OCI-LY7 (cell line): ENCODE measurements around the gene SH3TC2. TPM values are rescaled to one million over a fixed set of nuclear protein-coding genes. Genes with fewer than 3 reads are reported as not detected.

ENCODE experiments used
- BruUV-seq: library from RNA; stranded (reverse); fragments of 400-500 nt; replicated peaks from 2 replicates; lab custom pipeline; 2021; lab: Mats Ljungman, UMichigan
- CTCF ChIA-PET: fragments of 300-600 bp; sonication (Branson Sonifier 250); formaldehyde crosslinking; loops from one replicate; lab custom pipeline; 2022; ENCODE audit warnings: antibody characterized with exemption; ENCODE audit not compliant: unreplicated experiment; lab: Charles Lee
- POLR2A ChIA-PET: fragments of 300-600 bp; sonication (Branson Sonifier 250); formaldehyde crosslinking; loops from one replicate; lab custom pipeline; 2022; ENCODE audit warnings: antibody characterized with exemption; lab: Charles Lee
- DNase-seq: peaks from one replicate; pipeline ENCODE4 v3.0.0-alpha.2; 2015; ENCODE audit warnings: low spot score
- H2AFZ ChIP-seq: fragments of 200-600 bp; sonication (generic), shearing (Covaris generic); 2 replicates; pipeline ENCODE4 v1.6.1; 2014; ENCODE audit warnings: mild to moderate bottlenecking, antibody characterized with exemption, low read length, moderate library complexity
- H3K27ac ChIP-seq: fragments of 200-600 bp; sonication (generic); 2 replicates; pipeline ENCODE4 v1.5.1; 2014; ENCODE audit warnings: mixed run types, low read depth, mild to moderate bottlenecking, moderate library complexity, low read length, inconsistent platforms; ENCODE audit not compliant: poor library complexity, severe bottlenecking
- H3K36me3 ChIP-seq: fragments of 200-600 bp; sonication (generic); 2 replicates; pipeline ENCODE4 v1.6.1; 2014; ENCODE audit warnings: mild to moderate bottlenecking, antibody characterized with exemption, low read length, moderate library complexity, mixed read lengths; ENCODE audit not compliant: insufficient read depth
- H3K4me1 ChIP-seq: fragments of 200-600 bp; sonication (generic); 2 replicates; pipeline ENCODE4 v1.5.1; 2014; ENCODE audit warnings: mild to moderate bottlenecking, low read length; ENCODE audit not compliant: insufficient read depth, poor library complexity, severe bottlenecking
- H3K4me2 ChIP-seq: fragments of 200-600 bp; sonication (generic); 2 replicates; pipeline ENCODE4 v1.6.1; 2014; ENCODE audit warnings: mild to moderate bottlenecking, low read length
- H3K4me3 ChIP-seq: fragments of 200-600 bp; sonication (generic); 2 replicates; pipeline ENCODE4 v1.5.1; 2014; ENCODE audit warnings: mild to moderate bottlenecking, low read depth, low read length; ENCODE audit not compliant: poor library complexity, severe bottlenecking
- H3K79me2 ChIP-seq: fragments of 200-600 bp; sonication (generic); 2 replicates; pipeline ENCODE4 v1.6.1; 2016; ENCODE audit warnings: low read depth, mild to moderate bottlenecking, low read length, moderate library complexity, mixed read lengths; ENCODE audit not compliant: insufficient read depth
- H3K9me2 ChIP-seq: fragments of 200-600 bp; sonication (generic); 2 replicates; pipeline ENCODE4 v1.6.1; 2016; ENCODE audit warnings: mild to moderate bottlenecking, low read length, mixed read lengths; ENCODE audit not compliant: insufficient read depth
- H3K9me3 ChIP-seq: fragments of 200-600 bp; sonication (generic); 2 replicates; pipeline ENCODE4 v1.6.1; 2014; ENCODE audit warnings: mild to moderate bottlenecking, mixed run types, low read length, mixed read lengths
- H4K20me1 ChIP-seq: fragments of 200-600 bp; sonication (generic); 2 replicates; pipeline ENCODE4 v1.6.1; 2014; ENCODE audit warnings: mild to moderate bottlenecking, antibody characterized with exemption, low read length, moderate library complexity, mixed read lengths; ENCODE audit not compliant: insufficient read depth
- CTCF ChIP-seq: fragments of 200-600 bp; sonication (generic); conservative IDR thresholded peaks from 2 replicates; pipeline ENCODE4 v1.5.1; 2014; ENCODE audit warnings: mild to moderate bottlenecking, antibody characterized with exemption, low read length, moderate library complexity, mixed read lengths
- EZH2phosphoT487 ChIP-seq: fragments of 200-600 bp; sonication (generic); IDR thresholded peaks from 2 replicates; pipeline ENCODE4 v1.6.1; 2018; ENCODE audit warnings: low read depth, borderline replicate concordance, mild to moderate bottlenecking, mixed run types, antibody characterized with exemption, low read length, moderate library complexity, mixed read lengths
- intact Hi-C: fragments of 100-400 bp; cut with micrococcal nuclease; formaldehyde crosslinking; loops from one replicate; pipeline ENCODE4 v1.10.0; 2022; ENCODE audit not compliant: unreplicated experiment
- total RNA-seq, 2 experiments: library from RNA; depleted of rRNA in 1 of 2; stranded (reverse); fragments of >200 nt in 1 of 2; shearing (Covaris generic) in 1 of 2; gene quantifications; 2 replicates each; pipeline ENCODE4 v1.2.3, GENCODE V29; 2014 to 2022

SH3TC2 gene
- total RNA-seq, 2 experiments from 2014 or later = not detected

DNA sequence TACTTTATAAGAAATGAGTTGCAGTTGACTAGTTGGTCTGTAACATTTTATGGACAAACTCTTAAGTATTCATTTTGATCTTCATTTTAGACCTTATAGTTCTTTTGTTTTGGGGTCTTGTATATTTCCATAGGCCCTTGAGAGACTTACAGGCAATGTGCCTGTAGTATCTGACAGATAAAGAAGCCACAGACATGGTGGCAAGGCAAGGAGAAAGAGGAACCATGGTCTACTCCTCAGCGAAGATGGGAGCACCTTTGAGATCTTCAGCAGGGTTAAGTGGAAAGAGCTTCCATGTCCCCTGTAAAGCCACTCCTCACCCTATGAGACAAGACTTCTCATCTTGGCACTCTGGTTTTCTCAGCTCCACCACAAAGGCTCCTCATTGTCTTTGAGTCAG lies 56.4 kb downstream of the SH3TC2 start:
- H3K36me3 ChIP-seq = no peaks in the 10 kb centered on the region
- POLR2A ChIA-PET = interaction anchor here (0.6 to 0.7 kb wide), 2 partner anchors 283 to 430 kb away, joined by 3 read pairs; no protein-coding TSS in a partner anchor
- no peak for TF ChIP-seq EZH2phosphoT487
- TF ChIP-seq CTCF = no peak
- DNase-seq = no peak
- no peak overlapping the region for H3K4me2 ChIP-seq
- CTCF ChIA-PET = no interaction called here
- H3K4me3 ChIP-seq = no peak overlapping the region
- H3K4me1 ChIP-seq = no peaks in the 10 kb centered on the region
- no peaks in the 10 kb centered on the region for H3K9me3 ChIP-seq
- no peaks in the 10 kb centered on the region for H3K9me2 ChIP-seq
- no peak overlapping the region for H2AFZ ChIP-seq
- H3K27ac ChIP-seq = no peak overlapping the region
- no TSS peak for BruUV-seq
- H4K20me1 ChIP-seq = no peaks in the 10 kb centered on the region
- no peaks in the 10 kb centered on the region for H3K79me2 ChIP-seq
- intact Hi-C loops = no loop called here

GRCh38 chr5:149005077-149005892 lies 57.6 kb downstream of the SH3TC2 start:
- Histone ChIP-seq H3K4me1 (no peaks in the 10 kb centered on the region), H3K36me3 (no peaks in the 10 kb centered on the region), H4K20me1 (no peaks in the 10 kb centered on the region), H3K4me2 (no peak overlapping the region), H3K27ac (no peak overlapping the region), H3K79me2 (no peaks in the 10 kb centered on the region), H3K9me2 (no peaks in the 10 kb centered on the region), H3K4me3 (no peak overlapping the region), H3K9me3 (no peaks in the 10 kb centered on the region), H2AFZ (no peak overlapping the region)
- intact Hi-C loops = no loop called here
- BruUV-seq = no TSS peak
- ChIA-PET POLR2A (no interaction called here), CTCF (no interaction called here)
- TF ChIP-seq EZH2phosphoT487 = no peak
- TF ChIP-seq CTCF = no peak
- no peak for DNase-seq

DNA sequence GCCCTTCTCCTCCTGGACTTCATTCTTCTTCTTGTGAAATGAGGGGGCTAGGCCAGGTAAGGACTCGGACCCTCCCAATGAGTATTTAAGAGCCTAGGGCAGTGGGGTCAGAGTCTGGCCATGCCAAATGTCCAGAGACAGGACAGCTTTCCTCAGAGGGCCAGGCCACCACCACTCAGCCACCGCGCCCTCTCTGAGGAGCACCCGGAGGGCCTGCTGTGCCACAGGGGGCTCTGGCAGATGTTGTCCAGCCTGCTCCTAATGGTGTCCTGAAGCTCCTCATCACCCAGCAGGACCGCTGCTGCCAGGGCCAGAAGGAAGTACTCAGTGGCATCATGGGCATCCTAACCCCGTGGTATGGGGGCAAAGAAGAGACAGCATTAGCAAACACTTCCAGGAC lies 58.3 kb downstream of the SH3TC2 start:
- H3K4me1 ChIP-seq = no peaks in the 10 kb centered on the region
- BruUV-seq = no TSS peak
- intact Hi-C loops = no loop called here
- DNase-seq = no peak
- no peaks in the 10 kb centered on the region for H3K79me2 ChIP-seq
- H3K9me3 ChIP-seq = no peaks in the 10 kb centered on the region
- POLR2A ChIA-PET = interaction anchor here (0.6 kb wide), 1 partner anchor 10 kb away, joined by 3 read pairs; no protein-coding TSS in a partner anchor
- no peaks in the 10 kb centered on the region for H4K20me1 ChIP-seq
- H3K36me3 ChIP-seq = no peaks in the 10 kb centered on the region
- H3K4me3 ChIP-seq = no peak overlapping the region
- H2AFZ ChIP-seq = no peak overlapping the region
- H3K9me2 ChIP-seq = no peaks in the 10 kb centered on the region
- TF ChIP-seq CTCF (no peak), EZH2phosphoT487 (no peak)
- CTCF ChIA-PET = no interaction called here
- H3K4me2 ChIP-seq = no peak overlapping the region
- no peak overlapping the region for H3K27ac ChIP-seq
